ENCODE data around the gene CPT1B. TPM values are rescaled to one million over a fixed set of nuclear protein-coding genes. Genes with fewer than 3 reads are reported as not detected.
"Not testable (repeated sequence)": the region's sequence is repeated elsewhere in the genome, so short reads cannot be mapped to it uniquely, and the experiment has no call there.

The CPT1B gene
- total RNA-seq, 1 donor from 2014 or later, result 18.2 TPM

DNA sequence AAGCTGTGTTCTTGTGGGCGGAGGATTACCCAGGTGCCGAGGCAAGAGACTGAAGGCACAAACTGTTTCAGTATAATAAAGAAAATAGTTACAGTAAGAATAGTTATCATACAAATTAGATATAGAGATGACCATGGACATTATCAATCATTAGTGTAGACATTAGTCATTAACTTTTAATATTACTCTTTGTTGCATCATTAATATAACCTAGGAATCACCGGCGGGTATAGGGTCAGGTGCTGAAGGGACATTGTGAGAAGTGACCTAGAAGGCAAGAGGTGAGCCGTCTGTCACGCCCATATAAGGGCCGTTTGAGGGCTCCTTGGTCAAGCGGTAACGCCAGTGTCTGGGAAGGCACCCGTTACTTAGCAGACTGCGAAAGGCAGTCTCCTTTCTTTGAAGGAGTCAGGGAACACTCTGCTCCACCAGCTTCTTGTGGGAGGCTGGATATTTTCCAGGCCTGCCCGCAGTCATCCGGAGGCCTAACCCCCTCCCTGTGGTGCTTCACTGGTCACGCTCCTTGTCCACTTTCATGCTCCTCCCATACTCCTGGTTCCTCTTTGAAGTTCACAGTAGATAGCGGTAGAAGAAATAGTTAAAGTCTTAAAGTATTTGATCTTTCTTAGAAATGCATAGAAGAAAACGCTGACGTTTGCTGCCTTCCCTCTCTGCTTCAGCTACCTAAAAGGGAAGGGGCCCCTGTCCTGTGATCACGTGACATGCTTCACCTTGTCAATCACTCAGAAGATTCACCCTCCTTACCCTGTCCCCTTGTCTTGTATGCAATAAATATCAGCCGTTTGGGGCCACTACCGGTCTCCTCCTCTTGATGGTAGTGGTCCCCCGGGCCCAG is 44.1 kb downstream of the CPT1B start:
- ATAC-seq; DNase-seq (ENCODE audit: low spot score); intact Hi-C loops (cut with DNase I): not testable (repeated sequence)

DNA sequence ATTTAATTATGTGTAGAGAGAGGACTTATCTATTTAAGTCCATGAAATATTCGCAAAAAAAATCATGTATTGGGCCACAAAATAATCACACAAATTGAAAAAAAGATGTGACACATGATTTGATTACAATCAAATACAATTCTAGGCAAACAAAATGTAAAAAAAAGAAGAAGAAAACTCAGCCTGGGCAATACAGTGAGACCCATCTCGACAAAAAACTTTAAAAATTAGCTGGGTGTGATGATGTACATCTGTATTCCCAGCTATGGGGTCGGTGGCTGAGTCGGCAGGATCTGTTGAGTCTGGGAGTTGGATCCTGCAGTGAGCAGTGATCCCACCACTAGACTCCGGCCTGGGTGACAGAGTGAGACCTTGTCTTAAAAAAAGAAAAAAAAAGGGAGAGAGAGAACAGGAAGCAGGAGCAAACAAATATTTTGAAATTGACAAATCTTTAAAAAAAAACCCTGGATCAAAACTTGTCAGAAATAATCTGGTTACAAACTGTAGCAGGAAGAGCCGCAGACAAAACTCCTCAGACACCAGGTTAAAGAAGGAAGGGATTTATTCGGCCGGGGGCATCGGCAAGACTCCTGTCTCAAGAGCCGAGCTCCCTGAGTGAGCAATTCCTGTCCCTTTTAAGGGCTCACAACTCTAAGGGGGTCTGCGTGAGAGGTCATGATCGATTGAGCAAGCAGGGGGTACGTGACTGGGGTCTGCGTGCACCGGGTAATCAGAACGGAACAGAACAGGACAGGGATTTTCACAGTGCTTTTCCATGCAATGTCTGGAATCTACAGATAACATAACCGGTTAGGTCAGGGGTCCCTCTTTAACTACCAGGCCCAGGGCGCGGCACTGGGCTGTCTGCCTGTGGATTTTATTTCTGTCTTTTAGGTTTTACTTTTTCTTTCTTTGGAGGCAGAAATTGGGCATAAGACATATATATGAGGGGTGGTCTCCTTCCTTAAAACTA is 45.1 kb downstream of the CPT1B start:
- ATAC-seq (no peak), DNase-seq (ENCODE audit: low spot score) (no peak)
- intact Hi-C loops (cut with DNase I), result no loop called here

DNA sequence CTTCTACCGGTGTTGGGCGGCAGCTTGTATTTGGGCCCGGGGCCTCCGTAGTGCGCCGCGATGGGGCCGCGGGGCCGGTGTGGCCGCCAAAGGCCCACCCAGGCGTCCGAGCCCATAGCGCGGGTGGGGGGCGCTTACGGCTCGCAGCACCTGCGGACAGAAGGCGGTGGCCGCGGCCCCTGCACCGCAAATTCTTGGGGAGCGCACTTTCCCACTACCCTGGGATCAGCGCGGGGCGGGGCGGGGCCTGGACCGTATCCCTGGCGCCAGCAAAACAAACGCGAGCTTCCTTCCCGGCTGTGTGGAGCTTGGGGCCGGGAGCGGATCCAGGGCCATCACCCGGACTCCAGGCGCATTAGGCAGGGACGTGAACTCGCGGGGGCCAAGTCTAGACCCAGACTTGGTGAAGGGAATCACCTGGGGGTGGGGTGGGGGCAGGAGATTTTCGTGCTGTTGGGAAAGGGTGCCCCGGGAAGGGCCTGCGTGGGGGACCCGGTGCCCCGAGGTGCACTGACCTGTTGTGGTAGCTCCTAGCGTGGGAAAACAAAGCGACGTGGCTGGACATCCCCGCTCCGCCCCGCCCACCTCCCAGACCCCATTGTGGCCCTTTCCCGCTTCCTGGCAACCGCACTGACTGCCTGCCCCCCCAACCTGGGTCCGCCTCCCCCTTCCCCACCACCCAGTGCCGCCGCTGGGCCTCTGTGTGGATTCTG is 46.1 kb downstream of the CPT1B start:
- peak; percentile 56 for ATAC-seq
- DNase-seq (ENCODE audit: low spot score), result peak; percentile 88
- intact Hi-C loops (cut with DNase I), result no loop called here

DNA sequence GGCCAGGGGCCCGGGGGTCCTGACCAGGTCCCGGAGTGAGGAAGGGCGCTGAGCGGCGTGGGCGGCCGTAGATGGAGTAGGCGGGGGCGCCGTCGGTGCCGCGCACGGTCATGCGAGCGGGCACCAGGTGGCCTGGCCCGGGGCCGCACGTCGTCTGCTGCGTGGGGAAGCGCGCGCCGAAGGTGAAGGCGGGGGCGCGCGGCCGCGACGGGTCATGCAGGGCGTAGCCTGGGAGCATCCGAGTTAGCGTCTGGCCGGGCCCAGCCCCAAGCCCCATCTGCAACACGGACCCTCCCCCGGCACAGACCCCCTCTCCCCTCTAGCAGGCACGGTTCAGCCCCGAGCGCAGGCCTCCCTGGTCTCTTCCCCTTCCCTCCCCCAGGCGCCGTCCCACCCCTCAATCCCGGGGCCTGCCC is 46.7 kb downstream of the CPT1B start:
- peak; percentile 17 for ATAC-seq
- intact Hi-C loops (cut with DNase I), result no loop called here
- DNase-seq (ENCODE audit: low spot score), result peak; percentile 78

DNA sequence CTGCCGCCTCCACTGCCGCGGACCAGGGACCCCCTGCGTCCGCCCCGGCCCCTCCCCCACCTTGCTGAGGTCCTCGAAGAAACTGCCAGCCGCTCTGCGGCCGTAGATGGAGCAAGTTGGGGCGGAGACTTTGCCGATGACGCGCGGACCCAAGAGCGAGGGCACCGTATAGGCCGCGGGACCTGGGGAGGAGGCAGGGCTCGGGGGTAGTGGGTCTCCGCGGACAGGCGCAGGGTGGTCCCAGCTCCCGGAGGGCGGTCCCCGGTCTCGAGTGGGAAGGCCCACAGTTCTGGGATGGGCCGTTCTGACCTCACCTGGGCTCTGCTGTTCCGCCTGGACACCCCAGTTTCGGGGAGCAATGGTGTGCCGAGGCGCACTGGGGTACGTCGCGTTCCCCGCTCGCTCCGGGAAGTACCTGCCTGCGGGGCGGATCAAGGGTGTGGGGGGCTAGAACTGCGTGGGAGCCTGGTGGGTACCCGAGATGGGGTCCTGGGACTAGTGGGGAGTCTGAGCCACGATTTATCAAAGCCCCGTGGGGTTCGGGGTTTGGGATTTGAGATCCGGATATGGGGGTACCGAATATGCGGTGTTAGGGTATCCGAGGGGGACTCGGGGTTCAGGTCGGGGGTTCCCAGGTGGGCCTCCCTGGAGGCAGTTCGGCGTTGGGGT is 47.2 kb downstream of the CPT1B start:
- intact Hi-C loops (cut with DNase I), result no loop called here
- DNase-seq (ENCODE audit: low spot score), result peak; percentile 92
- ATAC-seq, result peak; percentile 68

DNA sequence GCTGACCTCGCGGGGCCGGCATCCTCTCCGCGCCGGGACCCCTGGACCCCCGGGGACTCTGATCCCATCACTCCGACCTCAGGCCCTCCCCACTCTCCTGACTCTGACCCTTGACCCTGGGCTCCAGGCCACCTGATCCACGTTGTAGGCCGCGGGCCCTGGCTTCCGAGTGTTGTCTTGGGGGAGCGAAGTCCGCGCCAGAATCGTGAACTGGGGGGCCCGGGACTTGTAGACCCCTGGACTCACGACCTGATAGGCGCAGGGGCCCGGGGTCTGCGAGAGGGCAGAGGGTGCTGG is 47.7 kb downstream of the CPT1B start:
- no peak for DNase-seq (ENCODE audit: low spot score)
- peak; percentile 1 for ATAC-seq
- intact Hi-C loops (cut with DNase I), result no loop called here

DNA sequence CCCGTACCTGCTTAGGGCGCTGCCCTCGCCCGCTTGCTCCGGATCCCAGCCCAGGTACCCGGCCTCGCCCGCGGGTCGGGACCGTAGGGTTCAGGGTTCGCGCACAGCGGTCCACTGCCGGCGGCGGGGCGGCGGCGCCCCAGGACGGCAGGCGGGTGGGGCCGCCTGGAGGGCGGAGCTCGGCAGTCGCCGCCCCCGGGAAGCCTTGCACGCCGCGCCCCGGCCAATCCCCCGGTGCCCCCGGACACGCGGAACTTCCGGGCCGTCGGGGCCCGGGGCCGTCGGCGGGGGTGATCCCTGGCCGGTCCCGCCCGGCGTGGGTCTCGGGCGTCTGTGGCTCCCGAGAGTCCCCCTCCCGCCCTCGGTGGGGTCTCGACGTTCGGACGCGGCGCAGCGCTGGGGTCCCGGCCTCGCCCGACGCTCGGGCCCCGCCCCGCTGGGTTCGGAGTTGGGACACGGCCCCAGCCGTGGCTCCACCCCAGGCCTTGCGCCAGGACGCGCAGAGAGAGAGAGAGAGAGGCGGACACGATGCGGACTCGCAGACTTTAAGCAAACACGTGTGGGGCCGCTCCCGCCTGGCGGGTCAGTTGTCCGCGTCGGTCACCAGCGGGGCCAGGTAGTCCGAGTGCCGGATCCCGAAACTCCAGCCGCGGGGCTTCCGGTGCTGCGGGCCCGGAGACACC is 48.2 kb downstream of the CPT1B start, which contains the start of gene TYMP:
TSS of gene TYMP (minus strand) at position 116 of the 683 bp plus-strand sequence. CDS start 303 bp downstream, outside the sequence.
- DNase-seq (ENCODE audit: low spot score) (peak; percentile 89), ATAC-seq (peak; percentile 35)
- intact Hi-C loops (cut with DNase I), result no loop called here

DNA sequence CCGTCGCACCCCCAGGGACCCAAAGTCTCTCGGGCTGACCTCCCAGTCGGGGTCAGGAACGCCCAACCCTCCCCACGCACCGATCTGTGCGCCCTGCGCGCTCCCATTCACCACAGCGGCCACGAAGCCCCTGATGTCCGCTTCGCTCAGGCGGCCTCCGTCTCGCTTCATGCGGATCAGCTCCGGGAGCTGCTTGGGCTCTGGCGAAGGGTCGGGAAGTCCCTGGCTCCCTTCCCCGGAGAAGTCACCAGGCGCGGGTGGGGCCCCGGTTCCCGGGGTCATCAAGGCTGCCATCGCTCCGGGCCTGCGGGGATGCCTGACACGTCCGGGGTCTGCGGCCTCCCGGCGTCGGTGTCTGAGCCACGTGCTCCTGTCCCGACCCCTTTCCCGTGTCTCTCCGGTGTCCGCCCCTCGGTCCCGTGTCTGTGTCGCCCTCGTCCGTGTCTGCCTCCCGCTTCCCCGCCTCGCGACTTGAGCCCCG is 48.8 kb downstream of the CPT1B start:
- intact Hi-C loops (cut with DNase I), result no loop called here
- ATAC-seq, result no peak
- peak; percentile 84 for DNase-seq (ENCODE audit: low spot score)

DNA sequence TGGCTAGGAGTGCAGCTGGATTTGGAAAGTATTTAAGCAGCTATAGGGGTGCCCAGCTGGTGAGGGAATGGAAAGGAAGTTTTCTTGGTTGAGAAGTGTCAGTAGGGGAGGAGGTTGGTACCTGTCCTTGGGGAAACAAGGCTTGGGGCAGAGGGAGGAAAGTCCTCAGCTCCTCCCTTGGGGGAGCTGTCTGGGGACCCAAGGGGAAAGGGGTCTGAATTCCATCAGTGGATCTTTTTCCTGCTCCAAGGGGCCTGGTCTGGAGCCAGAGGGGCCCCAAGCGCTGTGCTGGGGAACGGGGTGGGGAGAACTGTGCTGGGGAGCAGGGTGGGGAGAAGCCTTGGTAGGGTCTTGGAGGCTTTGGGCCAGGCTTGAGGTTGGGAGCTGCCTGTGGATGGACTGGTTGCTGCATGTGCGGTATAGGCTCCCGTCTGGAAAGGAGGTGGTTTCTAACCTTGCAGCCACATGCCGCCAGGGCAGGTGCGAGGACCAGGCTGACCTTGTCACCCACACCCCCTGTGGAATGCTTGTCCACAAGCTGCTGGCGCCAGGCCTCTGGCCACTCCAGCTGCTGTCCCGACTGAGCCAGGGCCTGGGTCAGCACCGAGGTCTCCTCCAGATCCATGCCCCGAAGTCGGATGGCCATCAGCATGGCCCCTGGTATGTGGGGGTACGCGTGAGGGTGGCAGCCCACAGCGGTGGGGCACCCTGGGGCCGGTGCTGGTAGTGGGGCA is 49.4 kb downstream of the CPT1B start:
- DNase-seq (ENCODE audit: low spot score), result no peak
- no peak for ATAC-seq
- intact Hi-C loops (cut with DNase I), result no loop called here

DNA sequence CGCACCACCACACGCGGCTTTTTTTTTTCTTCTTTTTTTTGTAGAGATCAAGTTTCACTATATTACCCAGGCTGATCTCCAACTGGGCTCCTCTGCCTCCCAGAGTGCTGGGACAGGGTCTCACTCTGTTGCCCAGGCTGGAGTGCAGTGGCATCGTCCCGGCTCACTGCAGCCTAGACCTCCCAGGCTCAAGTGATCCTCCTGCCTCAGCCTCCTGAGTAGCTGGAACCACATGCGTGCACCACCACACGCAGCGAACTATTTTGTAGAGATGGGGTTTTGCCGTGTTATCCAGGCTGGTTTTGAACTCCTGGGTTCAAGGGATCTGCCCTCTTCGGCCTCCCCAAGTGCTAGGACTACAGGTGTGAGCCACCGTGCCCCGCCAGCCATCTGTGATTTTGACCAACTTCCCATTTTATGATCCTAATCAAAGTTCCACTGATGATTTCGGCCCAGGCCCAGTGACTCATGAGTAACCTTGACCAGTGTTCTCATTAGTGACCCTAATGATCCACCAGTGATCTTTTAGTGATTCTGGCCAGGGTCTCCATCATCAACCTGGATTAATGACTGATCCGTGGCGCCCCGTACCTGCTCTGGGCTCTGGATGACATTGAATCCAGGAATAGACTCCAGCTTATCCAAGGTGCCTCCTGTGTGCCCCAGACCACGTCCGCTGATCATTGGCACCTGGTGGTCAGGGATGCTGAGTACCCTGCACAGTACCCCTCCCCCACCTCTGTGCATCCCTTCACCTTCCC is 50.1 kb downstream of the CPT1B start:
- DNase-seq (ENCODE audit: low spot score) (no peak), ATAC-seq (no peak)
- intact Hi-C loops (cut with DNase I), result no loop called here

DNA sequence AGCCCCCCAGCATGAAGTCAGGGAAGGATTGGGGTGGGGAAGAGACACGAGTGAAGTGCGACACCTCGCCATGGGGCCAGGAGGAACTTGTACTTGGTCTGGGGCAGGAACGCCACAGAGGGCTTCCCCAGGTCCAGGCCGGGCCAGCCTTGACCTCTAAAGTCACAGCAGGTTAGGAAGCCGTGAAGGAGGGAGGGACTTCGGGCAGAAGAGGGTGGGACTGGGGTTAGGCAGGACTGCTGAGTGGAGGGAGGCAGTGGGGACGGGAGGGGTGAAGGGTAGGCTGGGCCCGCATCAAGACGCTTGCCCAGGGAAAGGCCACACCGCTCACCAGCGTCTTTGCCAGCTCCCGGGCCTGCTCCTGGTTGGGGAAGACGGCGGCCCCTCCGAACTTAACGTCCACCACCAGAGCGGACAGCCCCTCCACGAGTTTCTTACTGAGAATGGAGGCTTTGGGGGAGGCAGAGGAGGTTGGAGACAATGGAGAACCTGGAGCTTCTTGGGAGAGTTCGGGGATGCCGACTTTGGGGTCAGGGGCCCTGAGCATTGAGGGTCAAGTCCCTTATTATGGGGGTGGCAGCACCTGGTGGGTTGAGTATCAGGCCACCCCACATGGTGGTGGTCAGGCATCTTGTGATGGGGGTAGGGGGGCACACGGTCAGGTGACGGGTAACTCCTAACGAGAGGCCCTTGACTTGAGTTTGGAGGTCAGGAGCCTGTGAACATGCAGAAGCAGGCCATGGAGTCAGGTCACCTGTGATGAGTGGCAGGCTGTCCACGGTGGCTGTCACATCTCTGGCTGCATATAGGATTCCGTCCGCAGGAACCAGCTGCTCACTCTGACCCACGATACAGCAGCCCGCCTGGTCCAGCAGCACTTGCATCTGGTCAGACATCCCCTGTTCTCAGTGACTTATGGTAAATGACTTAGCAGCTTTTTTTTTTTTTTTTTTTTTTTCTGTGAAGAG is 51.1 kb downstream of the CPT1B start:
- intact Hi-C loops (cut with DNase I), result no loop called here
- DNase-seq (ENCODE audit: low spot score) (peak; percentile 79), ATAC-seq (peak; percentile 11)

DNA sequence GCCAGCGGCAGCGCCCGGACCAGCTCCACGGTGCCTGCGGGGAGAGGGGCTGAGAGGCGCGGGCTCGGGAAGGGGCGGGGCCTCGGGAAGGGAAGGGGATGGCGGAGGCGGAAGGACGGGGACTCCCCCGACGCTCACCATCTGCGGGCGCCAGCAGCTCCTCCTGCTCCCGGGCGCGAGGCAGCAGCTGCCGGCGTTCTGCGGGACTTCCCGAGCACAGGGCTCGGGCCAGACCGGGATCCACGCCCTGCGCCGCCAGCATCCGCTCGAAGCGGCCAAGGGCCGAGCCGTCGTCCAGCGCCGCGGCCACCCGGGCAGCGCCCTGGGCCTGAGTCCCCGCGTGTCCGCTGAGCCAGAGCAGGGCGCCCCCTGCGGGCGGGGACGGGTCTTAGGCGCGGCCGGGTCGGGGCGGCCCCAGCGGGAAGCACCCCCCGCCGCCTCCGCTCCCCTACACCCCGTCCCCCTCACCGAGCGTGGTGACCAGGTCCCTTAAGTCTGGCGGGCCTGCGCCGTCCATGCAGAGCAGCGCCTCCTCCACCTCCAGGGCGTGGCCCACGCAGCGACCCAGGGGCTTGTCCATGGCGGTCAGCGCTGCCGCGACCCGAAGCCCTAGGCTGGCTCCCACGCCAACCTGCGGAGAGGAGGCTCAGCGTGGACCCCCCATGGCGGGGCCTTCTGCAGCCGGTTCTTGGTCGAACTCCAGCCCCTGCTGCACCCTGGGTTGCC is 52.0 kb downstream of the CPT1B start:
- ATAC-seq (peak; percentile 18), DNase-seq (ENCODE audit: low spot score) (peak; percentile 92)
- intact Hi-C loops (cut with DNase I), result no loop called here

DNA sequence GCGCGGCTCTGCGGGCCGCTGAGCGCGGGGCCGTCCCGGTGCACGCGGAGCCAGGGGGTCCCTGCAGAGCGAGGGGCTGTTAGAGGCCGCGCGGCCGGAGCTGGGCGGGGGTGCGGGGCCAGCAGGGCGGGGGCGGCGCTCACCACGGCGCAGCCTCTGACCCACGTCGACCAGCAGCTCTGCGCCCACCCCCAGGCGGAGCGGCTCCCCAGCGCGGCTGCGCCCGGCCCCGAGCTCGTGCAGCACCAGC is 52.4 kb downstream of the CPT1B start:
- intact Hi-C loops (cut with DNase I), result loop anchor here (1.0 kb wide), 1 partner anchor 15 kb away; no protein-coding TSS in a partner anchor
- ATAC-seq (no peak), DNase-seq (ENCODE audit: low spot score) (no peak)

DNA sequence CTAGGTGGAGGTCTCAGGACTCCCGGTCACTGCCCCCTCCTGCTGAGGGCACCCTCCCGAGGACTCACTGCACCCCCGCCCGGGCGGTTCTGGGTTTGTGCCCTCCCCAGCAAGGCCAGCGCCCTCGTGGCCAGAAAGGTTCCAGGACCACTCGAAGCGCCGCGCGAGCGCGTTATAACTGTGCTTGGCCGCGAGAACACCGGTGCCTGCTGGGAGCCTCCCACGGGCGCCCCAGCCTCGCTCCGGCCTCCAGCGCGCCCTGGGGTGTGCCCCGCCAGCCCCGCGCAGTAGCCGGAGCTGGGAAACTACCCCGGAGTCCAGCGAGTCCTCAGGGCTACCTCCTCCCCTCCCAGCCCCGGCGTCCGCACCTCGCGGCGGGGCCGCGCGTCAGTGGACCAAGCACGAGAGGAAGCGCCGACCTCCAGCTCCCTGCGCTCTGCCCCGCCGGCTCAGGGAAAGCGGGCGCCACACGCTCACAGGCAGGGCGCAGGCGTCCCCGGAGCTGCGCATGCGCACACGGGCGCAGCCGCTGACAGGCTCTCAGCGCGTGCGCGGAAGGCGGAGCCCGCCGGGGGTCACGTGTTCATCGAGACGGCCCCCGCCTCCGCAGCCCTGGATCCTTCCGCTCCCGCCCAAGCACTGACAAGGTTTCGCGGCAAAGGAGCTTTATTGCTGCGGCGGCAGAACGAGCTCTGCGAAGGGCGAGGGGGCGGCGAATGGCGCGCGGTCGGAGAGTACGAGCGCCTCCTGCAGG is 52.9 kb downstream of the CPT1B start, which contains the start of gene SCO2:
TSS of gene SCO2 (minus strand) at position 495 of the 754 bp plus-strand sequence. CDS start 1,187 bp downstream, outside the sequence.
- ATAC-seq, result peak; percentile 79
- intact Hi-C loops (cut with DNase I), result loop anchor here (1.0 kb wide), 1 partner anchor 15 kb away; no protein-coding TSS in a partner anchor
- peak; percentile 99 for DNase-seq (ENCODE audit: low spot score)

Data from sciatic nerve (tissue), 2 donors.